ENCODE data around the gene LRMDA. TPM values are rescaled to one million over a fixed set of nuclear protein-coding genes. Genes with fewer than 3 reads are reported as not detected.

LRMDA gene
- total and polyA plus RNA-seq, 2 of the 4 experiments (the other 2 are of a cell fraction) = 0.07 TPM; not detected in 1

DNA sequence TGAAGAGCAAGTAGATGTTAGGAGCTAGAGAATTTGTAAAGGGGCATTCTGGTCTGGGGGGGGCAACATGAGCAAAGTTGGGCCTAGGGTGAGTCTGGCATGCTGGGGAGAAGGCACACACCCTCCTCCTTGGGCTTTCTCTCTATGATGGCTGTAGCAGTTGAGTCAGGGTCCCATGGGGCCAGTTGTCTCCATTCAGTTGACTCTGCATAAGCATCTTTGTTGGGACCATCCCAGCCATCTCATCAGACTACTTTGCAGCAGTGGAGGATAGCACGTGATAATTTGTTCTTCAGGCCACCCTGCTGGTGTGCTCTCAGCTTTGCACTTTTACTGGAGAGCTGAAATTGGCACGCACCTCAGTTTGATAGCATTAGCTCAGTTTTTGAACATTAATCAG, 55.2 kb downstream of the LRMDA start:
- POLR2A ChIA-PET (ENCODE audit: unreplicated experiment) = no interaction called here
- no peak overlapping the region for H3K4ac ChIP-seq (ENCODE audit: low read depth, low read length)
- H3K14ac ChIP-seq (replicated peaks; ENCODE audit: low read depth, low read length) = no peak overlapping the region

More for the DNA sequence above, 55.2 kb downstream of the LRMDA start:
- H2BK15ac ChIP-seq (ENCODE audit: low read depth, low read length) = no peak overlapping the region
- no peaks in the 10 kb centered on the region for H3K9me1 ChIP-seq (ENCODE audit: insufficient read depth, low read length)
- no peak overlapping the region for H2BK120ac ChIP-seq (ENCODE audit: low read depth, low read length)
- no peak overlapping the region for H3K4me2 ChIP-seq (ENCODE audit: low read depth, low read length)
- intact Hi-C loops (cut with micrococcal nuclease) (no loop called here), dilution Hi-C loops (cut with HindIII; ENCODE audit: low sequenced_read_pairs, unreplicated experiment) (no loop called here), in situ Hi-C loops (cut with MboI; ENCODE audit: low sequenced_read_pairs) (no loop called here)
- no peak for ATAC-seq (ENCODE audit: low read depth)
- no peaks in the 10 kb centered on the region for H3K79me1 ChIP-seq (ENCODE audit: low read depth in 1 of 2, low read length in 2 of 2)
- no peak overlapping the region for H3K56ac ChIP-seq (ENCODE audit: extremely low read depth, insufficient read depth, low read length)
- H2AK9ac ChIP-seq (replicated peaks; ENCODE audit: low read depth, low read length, poor library complexity) = no peak overlapping the region
- no peak overlapping the region for H2BK5ac ChIP-seq (ENCODE audit: low read depth, low read length, poor library complexity, severe bottlenecking)
- WGBS, 2 experiments (ENCODE audit: extremely low coverage in 2 of 2, insufficient read length in 1 of 2) = 40% methylated on average over 1 of the region's 2 CpGs; no CpG with 5 or more reads in 1 of the 2 experiments
- no peak overlapping the region for H3K9ac ChIP-seq (ENCODE audit: low read depth, low read length)
- no peaks in the 10 kb centered on the region for H3K36me3 ChIP-seq (ENCODE audit: control insufficient read depth, insufficient read depth, low read length)
- no peaks in the 10 kb centered on the region for H3K9me3 ChIP-seq (ENCODE audit: control insufficient read depth, insufficient read depth, low read length)
- no peak overlapping the region for H3K23ac ChIP-seq (ENCODE audit: low read depth, low read length)
- H4K8ac ChIP-seq (ENCODE audit: low read depth in 2 of 2, low read length in 2 of 2) = no peak overlapping the region
- no peak overlapping the region for H2BK20ac ChIP-seq (ENCODE audit: low read depth, low read length)
- H3K4me1 ChIP-seq (ENCODE audit: control insufficient read depth, insufficient read depth, low read length) = no peaks in the 10 kb centered on the region
- no peak overlapping the region for H3K4me3 ChIP-seq (ENCODE audit: insufficient read depth, low read depth, low read length)
- no peak overlapping the region for H3K18ac ChIP-seq (ENCODE audit: low read depth, low read length)
- no peaks in the 10 kb centered on the region for H4K20me1 ChIP-seq (ENCODE audit: insufficient read depth, low read length)
- H2AFZ ChIP-seq (replicated peaks; ENCODE audit: low read length, poor library complexity) = no peak overlapping the region
- H3K27me3 ChIP-seq (ENCODE audit: control insufficient read depth, insufficient read depth, low read length) = peaks cover 5% of the 10 kb centered on the region; the same call in 1 of the 2 replicates
- H3K27ac ChIP-seq (ENCODE audit: insufficient read depth, low read length) = no peak overlapping the region
- H4K5ac ChIP-seq (ENCODE audit: low read depth, low read length) = no peak overlapping the region
- BruUV-seq (replicated peaks) = no TSS peak
- H2AK5ac ChIP-seq (ENCODE audit: low read depth, low read length) = no peak overlapping the region
- no peak for DNase-seq
- TF ChIP-seq CEBPB (IDR thresholded peaks at IDR 0.05; ENCODE audit: low read depth, low read length) = no peak
- TF ChIP-seq FOS (IDR thresholded peaks at IDR 0.05; ENCODE audit: low read depth, low read length) = no peak
- no peak for TF ChIP-seq MAZ (IDR thresholded peaks at IDR 0.05; ENCODE audit: borderline replicate concordance, low read depth, low read length)
- TF ChIP-seq, protein P1, sequence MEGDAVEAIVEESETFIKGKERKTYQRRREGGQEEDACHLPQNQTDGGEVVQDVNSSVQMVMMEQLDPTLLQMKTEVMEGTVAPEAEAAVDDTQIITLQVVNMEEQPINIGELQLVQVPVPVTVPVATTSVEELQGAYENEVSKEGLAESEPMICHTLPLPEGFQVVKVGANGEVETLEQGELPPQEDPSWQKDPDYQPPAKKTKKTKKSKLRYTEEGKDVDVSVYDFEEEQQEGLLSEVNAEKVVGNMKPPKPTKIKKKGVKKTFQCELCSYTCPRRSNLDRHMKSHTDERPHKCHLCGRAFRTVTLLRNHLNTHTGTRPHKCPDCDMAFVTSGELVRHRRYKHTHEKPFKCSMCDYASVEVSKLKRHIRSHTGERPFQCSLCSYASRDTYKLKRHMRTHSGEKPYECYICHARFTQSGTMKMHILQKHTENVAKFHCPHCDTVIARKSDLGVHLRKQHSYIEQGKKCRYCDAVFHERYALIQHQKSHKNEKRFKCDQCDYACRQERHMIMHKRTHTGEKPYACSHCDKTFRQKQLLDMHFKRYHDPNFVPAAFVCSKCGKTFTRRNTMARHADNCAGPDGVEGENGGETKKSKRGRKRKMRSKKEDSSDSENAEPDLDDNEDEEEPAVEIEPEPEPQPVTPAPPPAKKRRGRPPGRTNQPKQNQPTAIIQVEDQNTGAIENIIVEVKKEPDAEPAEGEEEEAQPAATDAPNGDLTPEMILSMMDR (conservative IDR thresholded peaks at IDR 0.05; ENCODE audit: low read depth, low read length) = no peak
- TF ChIP-seq CHD1 (IDR thresholded peaks at IDR 0.05; ENCODE audit: low read depth, low read length) = no peak
- TF ChIP-seq POLR2A (IDR thresholded peaks at IDR 0.05; ENCODE audit: low read depth, low read length) = no peak
- TF ChIP-seq RFX5 (IDR thresholded peaks at IDR 0.05; ENCODE audit: low read depth, low read length) = no peak
- TF ChIP-seq NFE2L2 (IDR thresholded peaks at IDR 0.05; ENCODE audit: low read depth, low read length) = no peak
- no peak for TF ChIP-seq USF2 (IDR thresholded peaks at IDR 0.05; ENCODE audit: low read depth, low read length)
- CTCF ChIA-PET = no interaction called here
- no peak overlapping the region for H4K91ac ChIP-seq (ENCODE audit: insufficient read depth, low read depth, low read length)

Data from IMR-90 (cell line).